AG09309 (cell line): ENCODE measurements around the gene MAP3K1.

ENCODE experiments used
- DNase-seq: peaks from one replicate; pipeline ENCODE4 v3.0.0-alpha.2; 2010; ENCODE audit warnings: low read depth
- H3K4me3 ChIP-seq: 2 replicates; pipeline ENCODE4 v1.5.1; 2011; ENCODE audit warnings: mild to moderate bottlenecking, low read depth, low read length, moderate library complexity; ENCODE audit not compliant: control insufficient read depth
- TF ChIP-seq, protein P1 (sequence below): IDR thresholded peaks from 2 replicates; pipeline ENCODE4 v1.5.1; 2011; ENCODE audit warnings: mild to moderate bottlenecking, low read depth, low read length, inconsistent platforms; ENCODE audit not compliant: insufficient read depth, control insufficient read depth; ENCODE audit errors: missing control alignments

The MAP3K1 gene

DNA sequence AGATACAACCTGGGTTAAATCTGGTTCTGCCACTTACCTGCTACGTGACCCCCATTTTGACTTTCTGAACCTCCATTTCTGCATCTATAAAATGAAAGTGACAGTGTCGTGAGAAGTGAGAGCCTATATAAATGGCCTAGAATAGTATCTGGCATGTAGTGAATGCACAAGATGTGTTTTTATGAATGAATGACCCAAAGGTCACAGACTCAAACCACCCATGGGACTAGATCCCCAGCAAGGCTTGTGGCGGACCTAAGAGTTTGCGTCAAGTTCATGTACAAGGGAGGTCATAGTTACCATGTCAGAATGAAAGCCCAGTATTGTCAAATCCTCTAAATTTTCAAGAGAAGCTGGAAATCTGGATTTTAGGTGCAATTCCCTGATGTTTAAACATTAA lies 82.9 kb downstream of the MAP3K1 start:
- no peak for DNase-seq
- no peak overlapping the region for H3K4me3 ChIP-seq
- TF ChIP-seq, protein P1, sequence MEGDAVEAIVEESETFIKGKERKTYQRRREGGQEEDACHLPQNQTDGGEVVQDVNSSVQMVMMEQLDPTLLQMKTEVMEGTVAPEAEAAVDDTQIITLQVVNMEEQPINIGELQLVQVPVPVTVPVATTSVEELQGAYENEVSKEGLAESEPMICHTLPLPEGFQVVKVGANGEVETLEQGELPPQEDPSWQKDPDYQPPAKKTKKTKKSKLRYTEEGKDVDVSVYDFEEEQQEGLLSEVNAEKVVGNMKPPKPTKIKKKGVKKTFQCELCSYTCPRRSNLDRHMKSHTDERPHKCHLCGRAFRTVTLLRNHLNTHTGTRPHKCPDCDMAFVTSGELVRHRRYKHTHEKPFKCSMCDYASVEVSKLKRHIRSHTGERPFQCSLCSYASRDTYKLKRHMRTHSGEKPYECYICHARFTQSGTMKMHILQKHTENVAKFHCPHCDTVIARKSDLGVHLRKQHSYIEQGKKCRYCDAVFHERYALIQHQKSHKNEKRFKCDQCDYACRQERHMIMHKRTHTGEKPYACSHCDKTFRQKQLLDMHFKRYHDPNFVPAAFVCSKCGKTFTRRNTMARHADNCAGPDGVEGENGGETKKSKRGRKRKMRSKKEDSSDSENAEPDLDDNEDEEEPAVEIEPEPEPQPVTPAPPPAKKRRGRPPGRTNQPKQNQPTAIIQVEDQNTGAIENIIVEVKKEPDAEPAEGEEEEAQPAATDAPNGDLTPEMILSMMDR, result no peak

DNA sequence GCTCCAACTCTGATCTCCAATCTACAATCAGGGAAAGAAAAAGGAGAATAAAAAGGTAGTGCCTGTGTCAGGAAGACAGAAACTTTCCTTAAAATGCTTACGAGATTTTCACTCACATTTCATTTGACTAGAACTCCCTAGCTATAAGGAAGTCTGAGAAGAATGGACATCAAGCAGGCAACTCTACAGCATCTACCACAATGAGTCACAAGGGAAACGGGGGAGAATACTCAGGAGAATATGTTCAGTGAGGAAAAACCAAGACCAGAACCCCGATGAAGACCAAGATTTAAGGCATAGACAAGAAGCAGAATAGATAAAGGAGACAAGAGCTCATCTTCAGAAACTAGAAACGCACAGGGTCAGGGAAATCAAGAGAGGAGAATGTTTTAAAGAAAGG lies 85.0 kb downstream of the MAP3K1 start:
- DNase-seq, result no peak
- no peak overlapping the region for H3K4me3 ChIP-seq

DNA sequence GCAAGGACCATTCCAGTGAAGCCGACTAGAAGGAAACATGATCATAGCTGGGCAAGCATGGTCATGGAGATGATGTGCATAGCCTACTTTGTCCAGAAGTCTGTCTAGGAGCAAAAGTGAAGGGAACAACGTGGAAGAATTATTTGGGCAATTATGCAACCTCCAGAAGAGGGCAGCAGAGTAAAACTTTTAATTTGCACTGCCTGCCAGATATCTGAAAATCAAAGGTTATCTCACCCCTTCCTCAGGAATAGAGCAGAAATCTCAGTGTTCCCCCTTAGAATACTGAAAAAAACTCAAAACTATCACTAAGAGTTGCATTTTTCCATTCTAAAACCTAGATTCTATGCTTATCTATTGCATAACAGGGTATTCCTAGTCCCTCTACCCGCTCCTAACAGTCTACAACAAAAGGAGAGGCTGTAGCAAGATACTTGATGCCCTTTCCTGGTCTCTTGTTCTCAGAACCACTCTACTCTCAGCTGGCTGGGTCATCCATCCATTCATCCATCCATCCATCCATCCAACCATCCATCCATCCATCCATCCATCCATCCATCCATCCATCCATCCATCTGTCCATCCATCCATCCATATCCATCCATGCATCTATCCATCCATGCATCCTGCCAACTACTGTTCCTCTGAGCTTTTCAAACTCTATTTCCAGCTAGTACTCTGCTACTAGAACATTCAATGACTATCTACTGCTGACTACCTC lies 85.7 kb downstream of the MAP3K1 start:
- TF ChIP-seq, protein P1, result peak; percentile 73
- no peak overlapping the region for H3K4me3 ChIP-seq
- DNase-seq, result no peak

More for the DNA sequence above, 85.0 kb downstream of the MAP3K1 start:
- TF ChIP-seq, protein P1, result no peak

DNA sequence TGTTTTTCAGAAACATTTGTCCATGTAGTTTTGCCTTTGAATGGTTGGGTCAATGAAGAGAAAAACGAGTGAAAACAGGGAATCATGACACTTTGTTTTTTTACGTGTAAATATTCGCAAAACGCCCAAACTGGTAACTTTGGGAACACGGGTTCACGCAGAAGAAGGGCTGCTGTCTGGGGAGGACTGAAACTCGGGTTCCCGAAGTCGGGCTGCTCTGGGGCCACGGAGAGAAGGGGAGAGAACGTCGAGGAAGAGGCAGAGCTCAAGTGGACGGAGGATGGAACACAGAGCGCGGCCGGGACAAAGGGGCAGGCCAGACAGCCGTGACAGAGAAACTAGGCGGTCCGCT lies 93.6 kb downstream of the MAP3K1 start:
- peak overlapping the region; percentile 79 for H3K4me3 ChIP-seq
- DNase-seq, result no peak
- TF ChIP-seq, protein P1, result no peak

DNA sequence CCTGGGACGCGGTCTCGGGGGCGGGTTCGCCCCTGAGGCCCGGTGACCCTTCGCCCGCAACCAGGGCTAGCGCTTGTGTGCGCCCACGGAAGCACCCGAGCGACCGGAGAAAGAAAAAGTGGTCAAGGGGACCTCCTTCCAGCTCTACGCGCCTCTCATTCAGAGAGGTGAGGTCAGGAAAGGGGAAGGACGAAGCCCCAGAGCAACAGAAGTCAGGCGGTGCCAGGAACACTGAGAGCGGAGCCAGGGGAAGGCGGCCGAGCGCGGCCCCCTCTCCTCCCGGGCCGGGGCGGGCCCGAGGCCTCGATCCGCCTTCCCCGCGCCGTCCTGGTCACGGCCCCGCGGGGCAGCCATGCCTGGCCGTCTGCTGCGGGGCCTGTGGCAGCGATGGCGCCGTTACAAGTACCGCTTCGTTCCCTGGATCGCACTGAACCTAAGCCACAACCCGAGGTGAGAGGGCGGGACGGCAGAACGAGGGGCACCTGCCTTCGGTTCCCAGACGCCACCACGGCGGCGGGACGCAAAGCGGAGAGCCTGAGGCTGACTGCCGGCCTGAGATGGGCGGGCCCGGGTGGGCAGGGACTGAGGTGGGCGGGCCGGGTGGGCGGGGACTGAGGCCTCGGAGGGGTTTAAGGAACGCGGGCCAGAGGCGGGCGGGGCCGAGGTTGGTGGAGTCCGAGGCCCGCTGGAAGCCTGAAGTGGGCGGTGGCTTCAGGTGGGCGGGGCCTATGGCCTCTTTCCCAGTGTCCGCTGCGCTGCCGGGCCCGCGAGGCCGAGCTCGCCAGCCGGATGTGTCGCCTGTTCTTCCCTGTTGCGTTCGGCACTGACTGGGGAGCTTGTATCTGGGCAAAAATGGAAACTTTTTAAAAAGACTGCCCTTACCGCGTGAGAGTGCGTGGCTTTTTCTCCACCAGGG lies 94.2 kb downstream of the MAP3K1 start, which contains the start of gene SETD9:
Gene SETD9, plus strand, starts transcription at position 303 of the 916 bp plus-strand sequence. Its CDS starts 50 bp downstream, at position 353.
- TF ChIP-seq, protein P1, result no peak
- H3K4me3 ChIP-seq, result peak within 1 kb of the TSS; percentile 79
- DNase-seq, result peak; percentile 80

DNA sequence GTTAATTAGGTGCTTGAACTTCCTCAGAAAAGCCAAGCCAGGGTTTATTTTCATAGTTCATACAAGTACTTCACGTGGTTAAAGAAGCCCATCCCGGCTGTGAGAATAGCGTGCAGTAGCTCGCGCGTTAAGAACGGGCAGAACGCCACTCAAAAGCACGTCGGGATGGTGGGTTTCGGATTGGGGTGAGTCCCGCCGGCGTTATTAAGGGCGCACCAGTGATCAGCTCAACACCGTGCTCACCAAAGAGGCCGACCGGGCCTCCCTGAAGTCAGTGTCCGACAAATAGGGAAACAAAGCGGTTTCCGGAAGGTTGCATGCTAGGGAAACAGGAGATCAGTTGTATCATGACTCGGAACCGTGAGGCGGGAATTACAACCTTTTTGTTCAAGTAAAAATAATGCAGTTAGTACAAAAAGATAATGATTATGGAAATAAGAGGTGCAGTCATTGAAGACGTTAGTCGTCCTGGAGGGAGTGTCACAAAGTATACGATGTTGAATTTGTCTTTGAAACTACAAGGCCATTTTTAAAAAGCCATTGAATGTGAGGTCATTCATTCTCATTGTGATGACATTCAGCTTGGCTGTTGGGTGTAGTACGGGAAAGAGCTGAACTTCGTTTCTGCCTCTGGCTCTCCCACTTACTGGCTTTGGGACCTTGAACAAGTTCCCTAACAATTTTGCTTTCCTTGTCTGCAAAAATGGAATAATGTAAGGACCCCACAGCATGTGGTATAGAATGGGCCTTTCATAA lies 95.0 kb downstream of the MAP3K1 start:
- TF ChIP-seq, protein P1, result no peak
- H3K4me3 ChIP-seq, result peak overlapping the region; percentile 66
- DNase-seq, result no peak
